Measurements from ENCODE around the gene ASH1L. TPM values are rescaled to one million over a fixed set of nuclear protein-coding genes. Genes with fewer than 3 reads are reported as not detected.

ASH1L gene
- total and polyA plus RNA-seq, 2 donors (not counting 3 experiments of a cell fraction or from before 2014, with no cell fraction given) = 11.6 to 29.2 TPM

DNA sequence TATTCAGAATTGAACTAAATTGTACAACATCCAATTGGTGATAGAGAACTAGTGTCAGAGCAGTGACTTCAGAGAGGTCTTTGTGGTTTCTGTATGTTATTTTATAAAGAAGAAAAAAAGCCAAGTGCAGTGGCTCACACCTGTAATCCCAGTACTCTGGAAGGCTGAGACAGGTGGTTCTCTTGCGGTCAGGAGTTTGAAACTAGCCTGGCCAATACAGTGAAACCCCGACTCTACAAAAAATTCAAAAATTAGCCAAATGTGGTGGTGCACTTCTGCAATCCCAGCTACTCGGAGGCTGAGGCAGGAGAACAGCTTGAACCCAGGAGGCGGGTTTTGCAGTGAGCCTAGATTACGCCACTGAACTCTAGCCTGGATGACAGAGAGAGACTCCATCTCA is 90.7 kb downstream of the ASH1L start:
- Histone ChIP-seq H3K9me3 (replicated peaks; ENCODE audit: control insufficient read depth, insufficient read depth, low read length) (no peaks in the 10 kb centered on the region), H3K9me1 (replicated peaks; ENCODE audit: control insufficient read depth, extremely low read depth, insufficient read depth, low read length) (no peaks in the 10 kb centered on the region), H4K20me1 (replicated peaks; ENCODE audit: control insufficient read depth, extremely low read depth, insufficient read depth, low read length) (no peaks in the 10 kb centered on the region), H3K27ac (ENCODE audit: insufficient read depth, low read depth, low read length) (no peak overlapping the region), H2AFZ (ENCODE audit: low read depth, low read length) (no peak overlapping the region), H3K4me2 (ENCODE audit: insufficient read depth, low read length) (no peak overlapping the region), H3K79me2 (ENCODE audit: control insufficient read depth, insufficient read depth, low read length) (peaks cover 1% of the 10 kb centered on the region), H3K4me1 (ENCODE audit: control insufficient read depth, extremely low read depth, insufficient read depth, low read length) (peaks cover 3% of the 10 kb centered on the region), H3K27me3 (ENCODE audit: control insufficient read depth in 2 of 2, insufficient read depth in 2 of 2, low read length in 2 of 2) (no peaks in the 10 kb centered on the region), H3K4me3 (replicated peaks in 1 of 3; ENCODE audit: insufficient read depth in 1 of 3, low read depth in 1 of 3, low read length in 3 of 3) (no peak overlapping the region), H3K36me3 (ENCODE audit: control insufficient read depth in 2 of 2, extremely low read depth in 1 of 2, insufficient read depth in 2 of 2, low read length in 2 of 2) (no peaks in the 10 kb centered on the region), H3K9ac (replicated peaks; ENCODE audit: extremely low read depth, insufficient read depth, low read length) (no peak overlapping the region)
- BruUV-seq (replicated peaks) = no TSS peak
- dilution Hi-C loops (cut with MboI; ENCODE audit: extremely low pct_ligation_motif_present, low sequenced_read_pairs) (no loop called here), intact Hi-C loops (cut with micrococcal nuclease) (no loop called here)
- ChIA-PET POLR2A (no interaction called here), CTCF (no interaction called here)
- FAIRE-seq (no peak), DNase-seq (ENCODE audit: low read depth, low spot score) (no peak)
- TF ChIP-seq JUN (IDR thresholded peaks at IDR 0.05; ENCODE audit: borderline replicate concordance, insufficient read depth, insufficient read length, low read depth) (no peak), POLR2AphosphoS5 (IDR thresholded peaks at IDR 0.05; ENCODE audit: insufficient read depth, low read depth, low read length) (no peak), POLR2A (IDR thresholded peaks at IDR 0.05; ENCODE audit: low read depth, low read length) (no peak), MYC (IDR thresholded peaks at IDR 0.05; ENCODE audit: low read depth, low read length) (no peak), EZH2 (IDR thresholded peaks at IDR 0.05; ENCODE audit: borderline replicate concordance, low read depth, low read length, severe bottlenecking) (no peak), FOS (IDR thresholded peaks at IDR 0.05; ENCODE audit: borderline replicate concordance, insufficient read depth, low read length) (no peak), GATA2 (IDR thresholded peaks at IDR 0.05; ENCODE audit: insufficient read depth, insufficient read length, low read depth, low read length) (no peak), CTCF (IDR thresholded peaks at IDR 0.05; ENCODE audit: extremely low read depth in 1 of 2, insufficient read depth in 1 of 2, low read depth in 1 of 2, low read length in 2 of 2) (no peak), MAX (IDR thresholded peaks at IDR 0.05; ENCODE audit: insufficient read depth, insufficient read length) (no peak)

Data from endothelial cell of umbilical vein (primary cell).